ENCODE data around the gene MAP4K2. TPM values are rescaled to one million over a fixed set of nuclear protein-coding genes. Genes with fewer than 3 reads are reported as not detected.

The MAP4K2 gene
- total RNA-seq, 1 donor from 2014 or later, result 13.2 TPM

GRCh38 chr11:64768300-64768694 lies 34.7 kb downstream of the MAP4K2 start:
- no peak for DNase-seq (ENCODE audit: low read depth)

DNA sequence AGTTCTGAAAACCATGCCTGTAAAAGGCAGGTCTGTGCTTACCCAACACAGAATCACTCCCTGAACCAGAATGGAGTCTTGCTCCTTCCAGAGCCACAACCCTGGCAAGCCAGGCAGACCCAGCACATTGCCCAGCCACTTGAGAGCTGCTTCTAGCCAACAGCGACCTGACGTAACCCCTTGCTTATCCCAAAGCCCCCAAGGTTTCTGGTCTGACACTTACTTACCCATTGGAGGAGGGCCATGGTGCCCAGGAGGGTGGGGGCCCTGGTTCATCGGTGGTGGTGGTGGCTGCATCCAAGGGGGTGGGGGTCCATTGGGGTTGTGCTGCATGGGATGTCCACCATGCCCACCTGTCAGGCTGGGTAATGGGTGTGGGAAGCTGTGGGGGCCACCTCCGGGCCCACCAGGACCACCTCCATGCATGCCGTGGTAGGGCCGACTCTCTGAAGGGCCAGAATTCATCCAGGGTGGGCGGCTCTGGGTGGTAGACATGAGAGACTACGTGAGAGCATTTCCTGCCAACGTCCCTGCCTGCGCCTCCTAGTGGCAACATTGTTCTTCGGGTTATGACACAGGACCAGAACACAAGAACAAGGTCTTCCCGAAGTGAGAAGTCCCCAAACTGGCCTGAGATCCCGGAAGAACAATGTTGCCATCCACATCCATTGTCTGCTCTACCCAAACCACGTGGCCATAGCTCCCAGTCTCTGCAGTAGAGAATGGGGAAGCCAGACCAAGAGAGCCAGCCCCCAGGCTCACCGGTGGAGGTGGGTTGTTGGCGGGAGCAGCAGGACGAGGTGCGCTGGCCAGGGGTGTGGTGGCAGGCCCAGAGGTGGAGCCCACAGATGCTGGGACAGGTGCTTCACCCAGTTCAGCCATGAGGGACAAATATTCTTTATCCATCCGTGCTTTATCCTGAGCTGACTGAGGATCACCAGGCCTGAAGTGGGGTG lies 35.4 kb downstream of the MAP4K2 start:
- DNase-seq (ENCODE audit: low read depth), result peak; percentile 36

DNA sequence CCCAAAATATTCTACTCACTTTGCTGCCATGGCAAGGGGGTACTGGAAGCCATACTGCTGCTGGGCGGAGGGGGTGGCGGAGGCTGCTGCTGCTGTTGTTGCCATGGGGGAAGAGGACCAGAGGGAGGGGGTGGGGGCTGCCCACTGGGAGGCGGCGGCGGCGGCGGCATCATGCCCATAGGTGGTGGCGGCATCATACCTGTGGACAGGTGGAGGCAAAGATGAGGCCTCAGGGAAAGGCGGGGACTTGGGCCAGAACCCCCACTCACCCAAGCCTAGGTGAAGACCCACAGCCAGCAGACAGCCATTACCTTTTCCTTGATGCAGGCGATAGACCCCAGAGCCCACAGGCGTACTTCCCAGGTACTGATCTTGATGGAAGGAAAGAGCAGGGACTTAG lies 36.1 kb downstream of the MAP4K2 start:
- no peak for DNase-seq (ENCODE audit: low read depth)

- DNase-seq (ENCODE audit: low read depth), result no peak
Measured at GRCh38 chr11:64765851-64766665, 37.0 kb downstream of the MAP4K2 start.

DNA sequence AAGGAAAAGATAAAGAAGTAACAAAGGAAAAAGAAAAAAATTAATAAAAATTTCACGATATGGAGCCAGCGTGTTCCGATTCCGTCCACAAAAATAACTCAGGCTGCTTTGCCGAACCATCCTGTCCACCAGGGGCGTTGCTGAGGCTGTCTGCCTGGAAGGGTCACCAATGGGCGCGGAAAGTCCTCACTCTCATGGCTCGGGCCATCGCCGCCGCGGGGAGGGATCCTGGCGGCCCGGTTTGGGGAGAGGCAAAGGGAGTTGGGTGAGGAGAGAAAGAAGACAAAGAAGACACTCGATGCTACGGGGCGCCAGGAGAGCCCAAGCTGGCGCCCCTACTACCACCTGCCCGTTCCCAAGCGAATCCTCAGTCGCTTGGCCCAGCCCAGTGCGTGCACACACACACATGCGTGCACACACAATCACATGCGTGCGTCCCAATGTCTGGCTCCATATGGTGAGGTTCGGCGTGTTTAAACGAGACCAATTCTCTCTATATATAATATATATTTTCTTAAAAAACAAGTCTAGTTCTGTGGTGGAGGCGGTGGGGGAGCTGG lies 37.6 kb downstream of the MAP4K2 start:
- DNase-seq (ENCODE audit: low read depth), result no peak

DNA sequence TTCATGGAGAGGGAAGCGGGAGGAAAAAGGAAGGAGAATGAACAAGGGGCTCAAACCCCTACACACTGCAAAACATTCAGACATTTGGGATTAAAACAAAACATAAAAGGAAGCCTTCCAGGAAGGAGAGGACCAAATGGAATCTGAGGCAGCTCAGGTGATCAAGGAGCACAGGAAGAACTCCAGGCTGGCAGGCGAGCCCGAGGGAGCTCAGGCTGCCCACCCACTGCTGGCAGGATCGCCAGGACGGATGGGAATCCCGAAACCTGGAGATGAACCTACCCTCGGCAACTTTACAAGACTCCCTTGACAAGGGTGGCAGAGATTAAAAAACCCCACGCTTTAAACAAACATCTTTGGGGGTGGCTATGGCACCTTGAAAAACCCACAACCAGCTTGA lies 38.3 kb downstream of the MAP4K2 start:
- DNase-seq (ENCODE audit: low read depth), result no peak

DNA sequence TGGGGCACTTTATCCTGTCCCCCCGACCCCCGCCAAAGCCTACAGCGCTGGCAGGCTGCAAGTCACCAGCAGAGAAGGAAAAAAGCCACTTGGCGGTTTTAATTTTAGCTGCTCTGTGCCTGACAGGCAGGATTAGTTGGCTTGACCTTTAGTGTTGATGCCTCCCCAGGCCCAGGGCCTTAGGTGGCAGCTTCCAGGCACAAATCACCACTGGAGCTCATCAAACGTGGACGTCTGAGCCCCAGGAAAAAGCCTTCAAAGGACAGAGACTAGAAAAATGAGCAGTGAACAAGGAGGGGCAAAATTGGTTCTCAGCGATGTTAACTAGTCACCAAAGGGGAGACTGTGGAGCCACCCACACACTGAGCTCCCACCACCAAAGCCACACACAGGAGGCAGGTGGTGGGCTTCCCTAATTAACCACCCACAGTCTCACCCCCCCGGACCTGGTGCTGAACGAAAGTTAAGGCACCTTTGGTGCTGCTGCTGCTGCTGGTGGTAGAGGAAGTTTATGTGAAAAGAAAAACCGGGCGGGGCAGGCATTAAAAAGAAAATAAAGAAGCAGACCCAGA lies 38.9 kb downstream of the MAP4K2 start:
- no peak for DNase-seq (ENCODE audit: low read depth)

DNA sequence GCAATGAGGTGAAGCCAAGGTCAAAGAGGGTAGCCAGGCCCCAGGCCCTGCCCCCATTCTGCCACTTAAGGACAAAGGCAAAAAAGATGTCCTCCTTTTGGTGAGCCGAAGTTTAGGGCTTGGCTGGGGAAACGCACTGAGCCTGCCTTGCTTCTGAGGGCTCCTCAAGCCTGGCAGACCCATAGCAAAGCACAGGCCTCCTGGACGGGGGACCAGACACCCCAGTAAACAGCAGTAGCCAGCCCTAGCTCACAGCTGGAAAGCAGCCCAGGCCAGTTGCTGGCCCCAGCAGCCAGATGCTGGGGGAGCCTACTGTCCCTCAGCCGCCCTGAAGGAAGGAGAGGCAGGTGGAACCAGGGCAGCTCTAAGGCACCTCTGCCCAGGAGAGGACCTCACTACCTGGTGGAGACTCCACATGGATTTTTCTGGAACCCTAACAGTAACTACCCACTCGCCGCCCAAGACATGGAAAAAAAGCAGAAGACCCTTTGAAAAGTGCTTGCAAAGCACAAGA lies 39.4 kb downstream of the MAP4K2 start:
- no peak for DNase-seq (ENCODE audit: low read depth)

DNA sequence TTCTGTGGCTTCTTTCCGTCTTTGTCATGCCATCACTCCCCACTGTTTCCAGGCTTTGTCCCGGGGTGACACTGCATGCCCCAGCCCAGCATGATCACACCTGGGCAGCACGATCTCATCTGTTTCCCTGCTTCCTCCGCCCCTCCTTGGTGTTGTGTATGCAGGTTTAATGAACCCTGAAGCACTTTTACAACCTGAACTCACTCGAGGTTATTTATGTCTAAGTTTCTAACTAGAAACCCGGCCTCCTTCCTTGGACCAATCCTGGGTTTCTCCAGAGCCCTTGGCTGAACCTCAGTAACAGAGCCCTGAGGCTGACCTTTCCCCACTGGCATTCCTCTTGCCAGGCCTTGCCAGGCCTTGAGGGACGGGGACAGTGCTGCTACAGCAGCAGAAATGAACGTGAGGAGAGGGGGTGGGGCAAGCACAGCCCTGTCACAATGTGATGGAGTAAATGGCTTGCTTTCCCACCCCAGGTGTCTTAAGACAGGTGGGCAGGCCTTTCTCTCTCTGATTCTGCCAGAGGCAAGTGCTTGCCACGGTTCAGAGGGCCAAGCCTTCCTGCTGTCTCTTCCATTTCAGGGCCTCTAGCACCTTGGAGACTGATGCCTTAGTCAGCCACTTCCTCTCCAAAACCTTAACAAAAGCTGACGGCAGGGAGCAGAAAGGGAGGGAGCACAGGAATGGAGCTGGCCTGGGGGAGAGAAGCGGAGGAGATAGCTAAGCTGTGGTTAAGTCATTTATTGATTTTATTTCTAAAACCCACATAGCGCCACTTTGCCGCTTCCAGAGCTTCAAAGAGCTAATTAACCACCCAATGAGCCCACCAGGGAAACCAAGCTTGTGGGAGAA lies 40.1 kb downstream of the MAP4K2 start:
- DNase-seq (ENCODE audit: low read depth), result peak; percentile 91

GRCh38 chr11:64762277-64762673 lies 40.7 kb downstream of the MAP4K2 start:
- no peak for DNase-seq (ENCODE audit: low read depth)

GRCh38 chr11:64760759-64761420 lies 42.1 kb downstream of the MAP4K2 start:
- DNase-seq (ENCODE audit: low read depth), result no peak

DNA sequence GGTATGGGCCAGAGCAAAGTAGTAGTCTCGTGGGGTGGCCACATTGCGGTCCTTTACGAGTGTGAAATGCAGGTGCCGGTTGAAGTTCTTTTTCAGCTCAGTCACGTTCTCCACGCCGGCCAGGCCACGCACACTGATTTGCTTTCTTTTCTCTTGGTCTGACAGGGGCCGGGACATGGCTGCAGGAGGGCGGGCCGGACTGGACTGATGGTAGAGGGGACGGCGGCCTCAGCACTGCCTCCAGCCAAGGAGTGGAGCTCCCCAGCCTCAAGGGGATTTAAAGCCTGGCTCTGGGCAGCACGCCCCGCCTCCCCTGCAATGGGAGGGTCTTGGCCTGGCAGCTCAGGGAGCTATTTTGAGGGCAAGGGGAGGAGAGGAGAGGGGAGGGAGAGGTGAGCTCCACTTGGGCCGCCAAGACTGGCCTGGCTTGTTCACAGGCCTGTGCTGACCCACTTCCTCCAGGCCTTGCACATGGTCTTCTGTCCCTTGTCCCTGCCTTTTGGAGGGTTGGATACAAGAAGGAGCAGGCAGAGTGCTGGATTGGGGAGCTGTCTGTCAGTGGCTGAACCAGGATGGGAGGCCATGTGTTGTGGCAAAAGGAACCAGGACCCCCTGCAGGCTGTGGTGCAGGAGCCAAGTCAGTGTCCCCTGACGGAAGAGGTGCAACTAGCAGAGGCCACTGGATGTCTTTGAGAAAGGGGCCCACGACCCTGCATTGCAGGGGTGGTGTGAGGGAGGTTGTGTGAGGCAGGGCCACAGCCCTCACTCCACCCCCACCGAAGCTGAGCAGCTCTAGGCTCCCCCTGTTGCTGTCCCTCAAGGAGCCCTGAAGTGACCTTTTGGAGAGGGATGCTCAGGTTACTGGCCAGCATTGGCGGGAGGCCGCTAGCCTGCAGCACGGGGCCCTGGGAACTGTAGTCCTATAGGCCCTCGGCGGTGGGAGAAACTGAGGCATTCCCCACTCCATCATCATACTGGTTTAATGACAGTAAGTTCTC lies 43.0 kb downstream of the MAP4K2 start, which contains the start of gene PYGM:
Gene PYGM (minus strand): TSS at position 253 of the 998 bp plus-strand sequence. CDS start 76 bp downstream, at position 177.
- no peak for DNase-seq (ENCODE audit: low read depth)

DNA sequence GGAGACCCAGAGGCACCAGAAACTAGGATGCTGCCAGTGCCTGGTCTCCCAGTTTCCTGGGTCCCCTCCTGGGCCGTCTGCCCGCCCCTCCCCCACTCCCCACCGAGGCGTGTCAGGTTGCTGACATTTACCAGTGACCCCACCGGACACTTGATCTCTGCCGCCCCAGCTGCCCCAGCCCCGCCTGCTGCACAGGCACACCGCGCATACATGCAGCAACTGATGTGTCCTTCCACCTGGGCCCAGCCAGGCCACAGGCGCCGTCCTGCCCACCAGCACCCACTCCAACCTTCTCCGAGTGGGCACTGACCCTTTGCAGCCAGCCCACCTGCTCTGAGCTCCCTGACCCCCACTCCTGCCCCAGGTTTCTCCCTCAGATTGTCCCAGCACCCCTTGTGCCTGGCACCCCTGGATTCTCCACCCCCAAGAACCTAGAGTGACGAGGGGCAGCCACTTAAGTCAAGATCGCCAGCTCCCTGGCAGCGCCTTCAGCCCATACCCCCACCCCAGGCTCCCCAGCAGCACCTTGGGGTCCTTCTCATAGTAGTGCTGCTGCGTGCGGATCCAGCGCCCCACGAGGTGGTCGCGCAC lies 43.8 kb downstream of the MAP4K2 start:
- no peak for DNase-seq (ENCODE audit: low read depth)

- no peak for DNase-seq (ENCODE audit: low read depth)
Measured at GRCh38 chr11:64758330-64759079, 44.5 kb downstream of the MAP4K2 start.

GRCh38 chr11:64757549-64758329 lies 45.3 kb downstream of the MAP4K2 start:
- no peak for DNase-seq (ENCODE audit: low read depth)

- no peak for DNase-seq (ENCODE audit: low read depth)
Measured at GRCh38 chr11:64755681-64756361, 47.2 kb downstream of the MAP4K2 start.

Data from renal cortical epithelial cell (primary cell).